GM21423 (cell line): ENCODE results near the gene PTPRH.

ENCODE experiments used
- ATAC-seq: cut with Tn5 transposase; IDR thresholded peaks from one replicate; pipeline ENCODE4 v1.9.1; 2021; ENCODE audit warnings: mild to moderate bottlenecking, moderate library complexity; ENCODE audit not compliant: unreplicated experiment

The PTPRH gene

DNA sequence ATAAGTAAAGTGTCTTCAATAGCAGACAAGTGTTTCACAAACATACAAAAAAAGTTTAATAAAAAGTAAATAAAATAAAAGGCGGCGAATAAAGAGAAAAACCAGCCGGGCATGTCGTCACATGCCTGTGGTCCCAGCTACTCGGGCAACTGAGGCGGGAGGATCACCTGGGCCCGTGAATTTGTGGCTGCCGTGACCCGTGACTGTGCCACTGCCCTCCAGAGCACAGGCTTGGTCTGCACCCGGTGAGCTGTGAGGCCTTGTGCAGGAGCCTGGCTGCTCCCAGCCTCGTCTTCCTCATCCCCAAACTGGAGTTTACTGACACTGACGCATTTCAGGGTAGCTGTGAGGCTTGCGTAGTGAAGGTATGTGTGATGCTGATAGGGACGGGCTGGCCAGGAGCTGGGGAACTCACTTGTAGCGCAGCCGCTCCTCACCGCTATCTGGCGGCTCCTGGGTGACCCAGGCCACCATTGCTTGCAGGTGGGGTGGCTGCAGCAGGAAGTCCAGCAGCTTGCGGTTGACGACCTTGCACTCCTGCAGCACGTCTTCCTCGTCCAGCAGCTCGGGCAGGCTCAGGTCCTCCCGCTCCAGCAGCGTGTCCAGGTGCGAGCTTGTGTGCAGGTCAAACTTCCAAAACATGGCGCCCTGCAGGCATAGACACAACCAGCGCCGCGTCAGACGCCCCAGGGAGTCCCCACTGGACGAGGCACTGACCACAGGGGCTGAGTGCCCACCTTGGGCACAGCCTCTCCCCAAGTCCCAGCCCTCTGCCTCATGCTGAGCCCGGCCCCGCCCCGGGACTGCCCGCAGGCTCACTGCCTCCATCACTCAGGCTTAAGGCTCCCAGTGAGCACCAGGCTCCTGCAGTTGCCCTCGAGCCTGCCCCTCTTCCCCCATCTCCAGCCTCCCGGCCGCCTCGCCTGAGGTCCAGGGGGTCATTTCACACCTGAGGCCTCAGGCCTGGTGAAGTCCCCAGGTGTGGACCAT lies 37.5 kb upstream of the PTPRH start:
- no peak for ATAC-seq

DNA sequence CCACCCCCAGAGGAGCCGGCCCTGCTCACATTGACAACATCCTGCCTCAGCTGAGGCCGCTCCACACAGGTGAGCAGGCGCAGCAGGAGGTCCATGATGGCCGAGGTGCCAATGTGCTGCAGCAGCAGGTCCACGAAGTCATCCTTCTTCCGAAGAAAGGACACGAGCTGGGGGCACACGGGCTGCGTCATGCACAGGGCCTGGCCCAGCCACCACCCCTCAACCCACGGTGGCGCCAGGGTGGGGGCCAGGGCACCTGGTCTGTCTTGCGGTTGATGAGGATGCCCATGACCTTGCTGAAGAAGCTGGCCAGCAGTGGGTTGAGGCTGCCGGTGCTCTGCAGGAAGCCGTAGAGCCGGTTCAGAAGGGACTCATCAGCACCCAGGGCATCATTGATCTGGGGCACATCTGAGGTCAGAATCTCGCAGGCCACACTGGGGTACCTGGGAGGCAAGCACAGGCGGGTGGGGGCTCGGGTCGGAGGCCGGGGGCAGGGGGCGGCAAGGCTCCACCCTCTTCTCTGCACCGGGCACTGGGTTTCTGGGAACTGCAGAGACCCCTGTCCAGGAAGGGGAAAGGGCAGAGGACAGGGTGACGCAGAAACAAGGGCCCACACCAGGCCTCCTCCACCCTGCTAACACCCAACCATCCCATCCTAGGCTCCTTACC lies 36.1 kb upstream of the PTPRH start:
- no peak for ATAC-seq

DNA sequence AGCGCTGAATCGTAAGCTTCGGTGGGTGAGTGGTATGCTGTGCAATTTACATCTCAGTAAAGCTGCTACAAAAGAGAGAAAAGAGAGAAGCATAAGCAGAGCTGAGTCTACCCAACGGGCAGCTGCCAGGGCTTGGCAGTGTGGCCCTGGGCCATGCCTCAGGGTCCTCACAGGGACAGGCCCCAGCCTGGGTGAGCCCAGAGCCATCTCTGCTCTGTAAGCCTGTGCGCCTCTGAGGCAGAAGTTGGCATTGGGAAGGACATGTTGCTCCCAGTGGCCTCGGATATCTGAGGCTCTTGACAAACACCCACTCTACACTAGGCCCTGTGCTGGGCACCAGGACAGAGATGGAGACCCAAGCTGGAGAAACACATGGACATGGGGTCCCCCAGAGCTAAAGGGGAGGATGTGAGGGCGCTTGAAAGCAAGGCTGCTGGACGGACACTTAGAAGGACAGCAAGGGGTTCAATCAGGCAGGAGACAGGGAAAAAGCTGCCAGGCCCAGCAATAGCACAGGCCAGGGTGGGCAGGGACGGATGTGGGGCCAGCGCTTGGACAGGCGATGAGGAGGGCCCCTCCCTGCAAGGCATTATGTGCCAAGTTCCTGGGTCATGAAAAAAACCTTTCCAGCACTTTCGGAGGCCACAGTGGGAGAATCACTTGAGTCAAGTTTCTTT lies 34.8 kb upstream of the PTPRH start:
- no peak for ATAC-seq

DNA sequence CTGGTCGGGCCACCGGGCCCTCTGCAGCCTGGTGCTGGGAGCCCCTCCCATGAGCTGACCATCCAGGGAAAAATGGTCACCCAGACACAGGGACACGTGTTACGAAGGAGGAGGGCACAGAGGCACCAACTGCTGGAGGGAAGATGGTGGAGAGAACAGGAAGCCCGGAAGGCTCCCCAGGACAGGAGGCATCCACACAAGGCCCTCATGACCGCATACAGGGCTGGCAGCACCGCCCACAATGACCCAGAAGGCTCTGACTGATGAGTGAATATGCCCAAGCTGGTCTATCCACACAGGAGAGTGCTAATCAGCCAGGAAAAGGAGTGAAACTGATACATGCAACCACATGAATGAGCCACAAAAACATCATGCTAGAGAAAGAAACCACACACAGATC lies 33.2 kb upstream of the PTPRH start:
- no peak for ATAC-seq

DNA sequence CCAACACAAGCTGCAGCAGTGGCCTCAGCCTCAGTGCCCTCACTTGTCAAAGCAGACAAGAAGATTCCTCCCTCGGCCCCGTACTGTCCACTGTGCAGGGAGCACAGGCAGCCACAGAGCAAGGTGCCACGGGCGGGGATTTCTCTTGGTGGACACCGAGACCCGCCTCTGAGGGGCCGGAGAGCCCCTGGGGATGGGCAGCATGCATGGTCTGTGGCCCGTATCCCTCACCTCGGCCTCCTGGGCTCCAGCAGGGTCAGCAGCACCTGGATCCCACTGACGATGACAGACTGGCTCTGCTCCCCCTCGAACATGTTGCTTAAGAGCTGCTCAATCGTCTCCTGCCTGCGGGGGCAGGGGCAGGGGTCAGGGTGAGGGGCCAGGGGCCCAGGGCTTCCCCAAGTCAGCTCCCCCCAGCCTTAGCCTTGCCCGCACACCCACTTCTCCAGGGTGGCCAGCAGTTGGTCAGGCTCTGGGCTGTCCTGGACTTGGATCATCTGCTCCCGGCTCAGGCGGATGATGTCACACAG lies 32.7 kb upstream of the PTPRH start:
- no peak for ATAC-seq

DNA sequence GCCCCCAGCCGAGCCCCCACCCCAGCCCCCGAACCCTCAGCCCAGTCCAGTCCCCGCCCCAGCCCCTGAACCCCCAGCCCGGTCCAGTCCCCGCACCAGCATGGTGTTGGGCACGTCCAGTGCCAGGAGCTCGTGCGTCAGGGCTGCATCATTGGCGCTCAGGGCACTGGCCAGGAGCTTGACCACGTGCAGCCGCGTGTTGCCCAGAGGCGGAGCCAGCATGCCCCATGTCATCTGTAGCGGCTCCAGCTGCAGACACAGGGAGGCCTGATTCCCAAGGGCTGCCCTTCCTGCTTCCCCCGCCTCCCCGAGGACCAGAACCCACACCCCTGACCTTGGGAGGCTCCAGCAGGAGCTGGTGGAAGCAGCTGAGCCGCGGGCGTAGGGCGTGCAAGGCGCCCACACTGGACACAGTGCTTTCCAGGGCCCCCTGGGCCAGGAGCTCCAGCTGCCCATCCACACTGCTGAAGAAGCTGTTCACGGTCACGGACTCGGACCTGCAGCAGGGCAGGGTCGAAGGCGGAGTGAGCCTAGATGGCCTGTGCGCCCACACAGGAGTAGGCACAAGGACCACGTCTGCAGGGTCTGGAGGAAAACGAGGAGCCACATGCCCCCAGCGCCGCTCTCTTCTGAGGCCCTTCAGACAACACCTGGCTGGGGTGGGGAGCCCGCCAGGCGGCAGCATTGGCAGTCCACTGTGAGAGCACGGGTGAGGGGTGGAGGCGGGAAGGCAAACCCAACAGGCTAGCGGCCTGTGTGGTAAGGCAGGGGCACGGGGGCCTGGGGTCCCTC lies 32.0 kb upstream of the PTPRH start:
- ATAC-seq = no peak

DNA sequence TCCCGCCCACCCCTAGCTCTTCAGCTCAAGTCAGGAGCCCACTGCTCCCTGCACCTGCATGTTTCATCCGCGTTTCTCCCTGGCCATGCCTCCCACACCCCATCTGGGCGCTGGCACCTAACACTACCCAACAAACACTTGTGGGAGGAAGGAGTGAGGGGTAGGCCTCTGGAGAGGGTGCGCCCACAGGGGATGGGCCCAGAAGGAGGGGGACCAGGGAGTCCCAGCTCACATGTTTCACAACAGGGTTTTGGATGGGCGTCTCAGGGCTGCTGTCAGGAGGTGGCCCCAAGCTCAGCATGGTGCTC lies 31.4 kb upstream of the PTPRH start:
- ATAC-seq = no peak

DNA sequence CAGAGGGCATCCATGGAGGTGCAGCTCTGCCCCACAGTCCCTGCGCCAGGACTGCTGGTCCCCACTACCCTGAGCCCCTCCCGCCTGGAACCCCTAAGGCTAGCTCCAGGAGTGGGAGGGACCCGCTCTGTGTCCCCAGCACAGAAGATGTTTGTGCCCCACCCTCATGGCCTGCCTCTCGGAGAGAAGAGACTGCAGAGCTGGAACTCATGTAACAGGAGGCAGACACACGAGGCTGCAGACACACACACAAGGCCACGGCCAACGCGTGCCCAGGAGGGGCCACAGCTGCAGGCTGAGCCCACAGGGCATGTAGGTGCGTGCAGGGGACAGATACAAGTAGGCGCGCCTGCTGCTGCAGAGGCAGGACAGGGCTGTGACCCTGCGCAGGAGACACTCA lies 29.7 kb upstream of the PTPRH start:
- no peak for ATAC-seq

DNA sequence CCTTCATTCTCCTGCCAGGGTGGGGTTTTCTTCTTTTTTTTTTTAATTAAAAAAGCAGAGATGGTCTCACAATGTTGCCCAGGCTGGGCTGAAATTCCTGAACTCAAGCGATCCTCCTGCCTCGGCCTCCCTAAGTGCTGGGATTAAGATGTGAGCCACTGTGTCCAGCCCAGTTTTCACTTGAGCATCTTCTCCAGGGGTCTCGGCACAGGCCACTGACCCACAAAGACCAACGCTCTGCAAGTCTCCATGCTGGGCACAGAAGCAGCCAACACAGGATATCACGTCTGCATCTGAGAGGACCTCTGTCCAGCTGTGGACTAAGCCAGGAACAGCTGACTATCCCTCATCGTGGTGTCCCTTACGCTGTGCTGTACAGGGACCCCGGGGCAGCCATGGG lies 28.7 kb upstream of the PTPRH start:
- ATAC-seq = no peak

DNA sequence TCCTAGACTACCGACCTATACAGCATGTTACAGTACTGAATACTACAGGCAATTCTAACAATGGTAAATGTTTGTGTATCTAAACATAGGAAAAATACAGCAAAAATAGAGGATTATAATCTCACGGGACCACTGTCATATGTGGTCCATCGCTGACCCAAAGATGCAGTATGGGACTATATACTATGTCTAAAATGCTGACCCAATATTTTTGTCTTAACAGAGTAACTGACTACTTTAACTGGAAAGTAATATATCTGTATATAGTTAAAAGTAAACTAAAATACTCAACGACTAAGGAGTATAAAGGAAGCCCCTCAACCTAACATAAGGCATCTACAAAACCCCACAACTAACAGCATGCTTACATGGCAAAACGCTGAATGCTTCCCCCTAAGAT lies 23.7 kb upstream of the PTPRH start:
- ATAC-seq = no peak

DNA sequence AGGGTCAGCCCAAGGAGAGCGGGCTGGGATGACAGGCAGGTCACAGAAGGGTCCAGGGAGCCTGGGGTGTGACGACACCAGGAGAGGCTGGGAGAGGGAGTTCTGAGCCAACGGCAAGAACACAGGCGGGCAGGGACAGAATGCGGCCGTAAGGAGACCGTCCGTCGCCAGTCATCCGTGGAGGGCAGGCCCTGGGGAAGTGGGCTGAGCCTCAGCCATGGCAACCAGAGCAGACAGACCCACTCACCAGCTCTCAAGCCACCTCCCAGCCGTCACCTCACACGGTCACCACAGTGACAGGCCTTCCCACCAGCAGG lies 22.9 kb upstream of the PTPRH start:
- no peak for ATAC-seq

DNA sequence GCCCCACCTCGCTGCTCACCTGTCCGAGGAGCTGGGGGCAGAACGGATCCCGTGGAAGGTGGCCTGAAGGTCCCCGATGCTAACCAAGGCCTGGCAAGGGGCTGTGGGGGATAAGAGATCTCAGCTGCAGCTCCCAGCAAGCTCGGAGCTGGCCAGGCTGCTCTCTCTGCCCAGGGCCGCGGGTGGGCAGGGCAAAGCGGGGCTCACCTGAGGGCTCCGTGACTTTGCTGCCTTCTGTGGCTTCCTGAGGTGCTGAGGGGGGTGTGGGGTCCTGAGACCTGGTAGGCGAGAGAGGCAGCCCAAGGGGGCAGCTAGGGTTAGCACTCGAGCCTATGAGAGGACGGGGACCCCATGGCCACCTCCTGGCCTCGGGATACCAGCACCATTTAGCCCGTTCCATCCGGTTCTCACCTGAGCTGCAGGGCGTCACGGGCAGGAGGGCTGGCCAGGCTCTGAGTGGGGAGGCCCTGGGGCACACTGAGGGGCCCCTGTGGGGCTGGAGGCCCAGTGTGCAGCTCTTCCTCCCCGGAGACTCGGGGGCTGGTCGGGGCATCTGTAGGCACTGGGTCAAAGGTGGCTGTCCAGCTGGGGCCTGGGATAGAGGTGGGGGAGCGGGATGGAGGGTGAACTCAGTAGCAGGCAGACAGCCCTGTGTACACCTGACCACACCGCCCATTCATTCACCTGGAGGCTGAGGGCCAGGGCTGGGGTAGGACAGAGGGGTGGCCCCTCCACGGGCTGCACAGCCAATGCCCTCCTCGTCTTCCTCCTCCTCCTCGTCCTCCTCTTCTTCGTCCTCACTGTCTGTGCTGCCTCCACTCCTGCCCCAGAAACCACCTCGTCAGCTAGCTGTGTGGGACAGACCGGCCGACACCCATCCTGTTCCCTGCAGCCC lies 22.3 kb upstream of the PTPRH start:
- ATAC-seq = no peak

DNA sequence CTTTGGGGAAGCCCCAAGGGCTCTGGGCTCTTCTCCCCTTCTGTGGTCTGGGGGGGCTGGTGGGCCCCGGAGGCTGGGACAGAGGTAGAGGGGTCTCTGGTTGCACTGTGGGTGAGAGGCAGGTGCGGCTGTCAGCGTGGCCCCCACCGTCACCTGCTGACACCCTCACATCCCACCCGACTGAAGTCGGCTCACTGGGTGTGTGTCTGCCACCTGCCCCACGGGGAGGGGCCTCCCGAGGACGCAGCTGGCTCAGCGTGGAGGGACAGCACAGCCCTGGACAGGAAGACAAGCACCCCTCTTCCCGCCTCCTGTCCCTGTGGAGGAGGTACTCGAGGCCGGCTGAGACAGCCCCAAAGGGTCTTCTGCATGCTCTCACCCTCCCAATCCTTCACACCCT lies 21.5 kb upstream of the PTPRH start:
- no peak for ATAC-seq

DNA sequence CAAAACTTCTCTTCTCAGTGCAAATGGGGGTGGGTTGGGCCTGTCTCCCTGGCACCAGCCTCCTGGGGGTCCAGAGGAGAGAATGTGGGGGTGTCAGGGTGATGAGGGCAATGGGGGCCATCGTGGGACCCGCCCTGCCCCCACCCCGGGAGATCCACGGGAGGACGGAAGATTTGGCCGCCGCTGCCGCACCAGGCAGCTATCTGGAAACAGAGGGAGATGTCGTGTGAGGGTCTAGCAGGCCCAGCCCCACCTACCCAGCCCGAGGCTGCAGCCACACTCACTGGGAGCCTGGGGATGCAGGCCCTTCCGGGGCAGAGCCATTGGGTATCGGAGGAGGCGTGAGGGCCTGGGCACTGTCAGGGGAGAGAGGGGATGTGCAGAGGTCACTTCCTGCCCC lies 21.0 kb upstream of the PTPRH start:
- no peak for ATAC-seq

DNA sequence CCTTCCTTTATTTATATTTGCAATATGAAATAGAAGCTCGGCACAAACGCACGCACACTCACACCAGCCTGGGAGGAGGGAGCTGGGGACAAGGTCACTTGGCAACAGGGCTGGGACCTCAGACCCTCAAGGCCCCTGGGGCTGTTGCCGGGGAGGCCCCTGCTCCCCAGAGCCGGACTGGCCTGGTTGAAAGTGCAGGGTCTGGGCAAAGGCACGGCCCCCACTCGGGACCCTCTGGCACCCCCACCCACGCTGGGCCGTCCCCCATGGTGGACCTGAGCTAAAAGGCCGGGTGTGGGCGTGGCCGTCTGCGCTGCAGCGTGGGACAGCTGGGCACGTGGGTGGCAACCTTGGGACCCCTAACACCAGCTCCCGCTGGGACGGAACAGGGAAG lies 20.5 kb upstream of the PTPRH start:
- no peak for ATAC-seq

DNA sequence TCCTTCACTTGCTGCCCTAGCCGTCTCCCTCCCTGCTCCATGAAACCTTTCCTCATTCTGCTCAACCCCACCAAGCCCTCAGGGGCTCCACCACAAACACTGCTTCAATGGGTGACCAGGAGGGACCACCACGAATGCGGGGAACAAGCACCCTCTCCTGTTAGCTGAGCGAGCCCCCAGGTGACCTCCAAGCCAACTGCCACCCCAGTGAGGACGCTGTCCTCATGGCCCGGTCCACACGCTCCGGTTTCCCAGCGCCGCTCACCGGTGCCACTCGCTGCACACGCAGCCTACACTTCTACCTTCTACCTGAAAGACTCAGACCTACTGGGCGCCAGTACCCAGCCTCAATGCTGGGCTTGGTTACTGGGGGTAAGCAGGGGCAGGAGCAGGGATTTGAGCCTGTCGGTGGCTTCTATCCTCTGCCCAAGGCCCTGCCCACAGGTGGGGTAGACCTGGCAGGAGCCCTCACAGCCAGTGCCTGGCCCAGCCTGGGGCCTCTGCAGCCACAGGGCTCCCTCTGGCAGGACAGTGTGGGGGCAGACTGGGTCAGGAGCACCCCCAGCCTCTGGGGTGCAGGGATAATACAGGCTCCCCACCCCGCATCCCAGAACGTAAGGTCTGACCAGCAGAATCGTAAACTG lies 20.0 kb upstream of the PTPRH start:
- ATAC-seq = no peak

DNA sequence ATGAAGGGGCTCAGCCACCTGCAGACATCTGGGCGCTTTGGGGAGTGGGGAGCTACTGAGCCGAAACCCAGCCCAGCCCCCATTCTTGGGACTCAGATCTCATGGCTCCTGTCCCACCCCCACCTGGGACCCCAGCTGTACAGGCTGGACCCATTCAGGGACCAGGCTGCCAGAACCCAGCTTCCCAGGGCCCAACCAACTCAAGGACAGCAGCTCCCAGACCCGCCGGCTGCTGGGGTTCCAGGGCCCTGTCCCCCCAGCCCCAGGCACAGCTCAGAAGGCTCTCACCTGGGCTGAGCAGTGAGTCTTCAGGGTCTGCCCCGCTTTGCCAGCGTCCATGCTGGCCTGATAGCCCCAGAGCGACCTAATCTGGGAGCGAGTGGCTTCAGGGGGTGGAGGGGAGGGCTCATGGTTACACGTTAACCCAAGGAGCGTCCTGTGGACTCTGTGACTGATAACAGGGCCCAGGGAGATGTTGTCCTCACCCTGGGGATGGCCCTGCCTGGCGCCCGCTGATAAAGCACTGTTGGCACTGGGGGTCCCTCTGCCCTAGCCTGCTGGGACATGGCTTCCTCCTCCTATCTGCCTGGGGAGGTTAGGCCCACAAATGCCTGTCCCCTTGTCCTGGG lies 19.2 kb upstream of the PTPRH start, which contains the start of gene TMEM86B:
TSS of gene TMEM86B (minus strand) at position 361 of the 629 bp plus-strand sequence. CDS start at position 339, 22 bp downstream.
- ATAC-seq = no peak

DNA sequence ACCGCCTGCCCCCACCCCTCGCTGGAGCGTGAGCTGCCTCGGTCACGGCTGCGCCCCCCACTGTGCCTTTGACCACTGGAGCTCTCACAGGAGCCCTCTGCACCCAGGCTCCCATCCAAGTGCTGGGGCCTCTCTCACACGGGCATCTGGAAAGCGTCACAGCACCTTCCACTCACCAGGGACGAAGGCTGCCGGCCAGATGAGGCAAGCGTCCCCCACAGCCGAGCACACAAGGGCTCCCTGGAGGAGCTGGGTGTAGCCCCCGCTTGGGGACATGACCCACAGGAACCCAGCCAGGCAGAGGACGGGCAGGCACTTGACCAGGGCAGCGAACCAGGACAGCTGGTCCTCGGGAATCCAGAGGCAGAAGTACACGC lies 18.7 kb upstream of the PTPRH start:
- ATAC-seq = no peak
